ENCODE measurements around the gene MTIF3. TPM values are rescaled to one million over a fixed set of nuclear protein-coding genes. Genes with fewer than 3 reads are reported as not detected.

The MTIF3 gene, protein sequence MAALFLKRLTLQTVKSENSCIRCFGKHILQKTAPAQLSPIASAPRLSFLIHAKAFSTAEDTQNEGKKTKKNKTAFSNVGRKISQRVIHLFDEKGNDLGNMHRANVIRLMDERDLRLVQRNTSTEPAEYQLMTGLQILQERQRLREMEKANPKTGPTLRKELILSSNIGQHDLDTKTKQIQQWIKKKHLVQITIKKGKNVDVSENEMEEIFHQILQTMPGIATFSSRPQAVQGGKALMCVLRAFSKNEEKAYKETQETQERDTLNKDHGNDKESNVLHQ
- 38.6 TPM for total RNA-seq
- long read RNA-seq, transcript MTIF3-202 (5 exons, 1,005 nt): major isoform, 8 of 17 reads
- long read RNA-seq, partial matches to known transcripts: 0 of 17 reads
- long read RNA-seq, other reads (novel, unspliced or antisense): 8 of 17 reads

DNA sequence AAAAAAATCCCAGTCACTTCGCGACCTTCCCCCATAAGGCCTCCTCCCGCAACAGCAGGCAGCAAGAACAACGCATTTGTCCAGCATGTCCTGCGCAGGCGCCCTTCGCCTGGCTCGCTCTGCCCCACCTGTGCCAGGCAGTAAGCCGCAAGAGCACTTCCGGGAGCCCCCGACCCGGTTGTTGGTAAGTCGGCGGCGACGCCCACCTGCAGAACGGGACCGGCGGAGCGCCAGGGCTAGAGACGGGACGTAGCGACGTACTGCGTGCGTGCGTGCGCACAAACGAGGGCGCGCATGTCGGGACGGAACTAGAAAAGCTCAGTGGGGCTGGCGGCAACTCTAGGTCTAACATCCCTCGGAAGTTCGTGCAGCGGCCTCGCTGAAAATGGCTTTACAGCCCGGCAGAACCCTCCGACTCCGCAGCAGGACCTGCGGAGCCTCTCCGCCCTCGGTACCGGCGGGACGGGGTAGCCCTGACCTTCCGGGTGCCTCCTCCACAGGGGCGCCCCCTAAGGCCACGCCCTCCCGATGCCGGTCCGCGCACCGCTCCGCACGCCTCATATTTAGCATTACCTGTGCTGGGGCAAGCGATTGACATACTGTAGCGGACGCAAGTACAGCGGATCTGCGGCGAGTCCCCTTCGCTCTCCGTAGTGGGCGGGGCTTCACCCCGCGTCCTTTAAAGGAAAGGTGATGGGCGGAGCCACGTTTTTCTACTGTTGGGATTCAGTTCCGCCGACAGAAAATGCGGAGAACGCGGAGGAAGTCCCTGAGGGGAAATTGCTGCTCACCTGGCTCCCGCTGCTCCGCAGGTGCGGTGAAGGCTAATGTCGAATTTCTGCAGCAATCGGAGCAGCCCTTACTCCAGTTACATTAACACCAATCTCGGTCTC lies at the start of gene MTIF3:
TSS of gene MTIF3 (minus strand) at position 629 of the 893 bp plus-strand sequence. CDS start 10,116 bp downstream, outside the sequence.
- Histone ChIP-seq H3K4me3 (peak within 1 kb of the TSS; percentile 84), H3K36me3 (no peaks in the 10 kb centered on the region), H3K27ac (peak within 1 kb of the TSS; percentile 97), H3K27me3 (no peaks in the 10 kb centered on the region), H3K9me3 (no peaks in the 10 kb centered on the region), H3K4me1 (peaks cover 25% of the 10 kb centered on the region)
- peak; percentile 98 for DNase-seq
- intact Hi-C loops (cut with DNase I): no loop called here
- ATAC-seq: peak; percentile 96
- TF ChIP-seq, protein P1, sequence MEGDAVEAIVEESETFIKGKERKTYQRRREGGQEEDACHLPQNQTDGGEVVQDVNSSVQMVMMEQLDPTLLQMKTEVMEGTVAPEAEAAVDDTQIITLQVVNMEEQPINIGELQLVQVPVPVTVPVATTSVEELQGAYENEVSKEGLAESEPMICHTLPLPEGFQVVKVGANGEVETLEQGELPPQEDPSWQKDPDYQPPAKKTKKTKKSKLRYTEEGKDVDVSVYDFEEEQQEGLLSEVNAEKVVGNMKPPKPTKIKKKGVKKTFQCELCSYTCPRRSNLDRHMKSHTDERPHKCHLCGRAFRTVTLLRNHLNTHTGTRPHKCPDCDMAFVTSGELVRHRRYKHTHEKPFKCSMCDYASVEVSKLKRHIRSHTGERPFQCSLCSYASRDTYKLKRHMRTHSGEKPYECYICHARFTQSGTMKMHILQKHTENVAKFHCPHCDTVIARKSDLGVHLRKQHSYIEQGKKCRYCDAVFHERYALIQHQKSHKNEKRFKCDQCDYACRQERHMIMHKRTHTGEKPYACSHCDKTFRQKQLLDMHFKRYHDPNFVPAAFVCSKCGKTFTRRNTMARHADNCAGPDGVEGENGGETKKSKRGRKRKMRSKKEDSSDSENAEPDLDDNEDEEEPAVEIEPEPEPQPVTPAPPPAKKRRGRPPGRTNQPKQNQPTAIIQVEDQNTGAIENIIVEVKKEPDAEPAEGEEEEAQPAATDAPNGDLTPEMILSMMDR (IDR thresholded peaks at IDR 0.05): no peak

DNA sequence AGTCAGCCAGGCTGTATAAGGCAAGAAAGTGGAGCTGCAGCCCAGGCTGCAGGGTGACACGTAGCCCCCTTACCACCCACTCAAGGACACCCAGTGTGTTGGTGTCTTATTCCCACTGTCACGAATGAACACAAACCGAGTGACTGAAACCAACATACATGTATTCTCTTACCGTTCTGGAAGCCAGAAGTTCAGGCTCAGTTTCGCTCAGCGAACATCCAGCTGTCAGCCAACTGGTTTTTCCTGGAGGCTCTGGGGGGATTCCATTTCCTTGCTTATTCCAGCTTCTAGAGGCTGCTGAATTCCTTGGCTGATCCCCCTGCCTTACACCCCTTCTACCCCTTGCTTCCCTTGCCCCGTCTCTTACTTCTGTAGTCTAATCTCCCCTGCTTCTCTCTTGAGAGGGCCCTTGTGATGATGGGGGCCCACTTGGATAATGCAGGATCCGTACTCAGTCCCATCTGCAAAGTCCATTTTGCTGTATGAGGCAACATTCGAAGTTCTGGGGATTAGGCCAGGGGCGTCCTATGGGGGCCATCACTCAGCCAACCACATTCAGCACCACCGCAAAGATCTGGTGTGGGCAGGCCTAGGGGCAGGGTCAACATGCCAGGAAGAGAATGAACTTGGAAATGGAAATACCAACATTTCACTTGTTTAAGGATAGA lies 47.3 kb upstream of the MTIF3 start:
- Histone ChIP-seq H3K9me3 (no peaks in the 10 kb centered on the region), H3K27ac (no peak overlapping the region), H3K4me3 (no peak overlapping the region), H3K27me3 (no peaks in the 10 kb centered on the region), H3K36me3 (no peaks in the 10 kb centered on the region), H3K4me1 (no peaks in the 10 kb centered on the region)
- DNase-seq: no peak
- no peak for ATAC-seq
- TF ChIP-seq, protein P1 (IDR thresholded peaks at IDR 0.05): no peak
- intact Hi-C loops (cut with DNase I): no loop called here

DNA sequence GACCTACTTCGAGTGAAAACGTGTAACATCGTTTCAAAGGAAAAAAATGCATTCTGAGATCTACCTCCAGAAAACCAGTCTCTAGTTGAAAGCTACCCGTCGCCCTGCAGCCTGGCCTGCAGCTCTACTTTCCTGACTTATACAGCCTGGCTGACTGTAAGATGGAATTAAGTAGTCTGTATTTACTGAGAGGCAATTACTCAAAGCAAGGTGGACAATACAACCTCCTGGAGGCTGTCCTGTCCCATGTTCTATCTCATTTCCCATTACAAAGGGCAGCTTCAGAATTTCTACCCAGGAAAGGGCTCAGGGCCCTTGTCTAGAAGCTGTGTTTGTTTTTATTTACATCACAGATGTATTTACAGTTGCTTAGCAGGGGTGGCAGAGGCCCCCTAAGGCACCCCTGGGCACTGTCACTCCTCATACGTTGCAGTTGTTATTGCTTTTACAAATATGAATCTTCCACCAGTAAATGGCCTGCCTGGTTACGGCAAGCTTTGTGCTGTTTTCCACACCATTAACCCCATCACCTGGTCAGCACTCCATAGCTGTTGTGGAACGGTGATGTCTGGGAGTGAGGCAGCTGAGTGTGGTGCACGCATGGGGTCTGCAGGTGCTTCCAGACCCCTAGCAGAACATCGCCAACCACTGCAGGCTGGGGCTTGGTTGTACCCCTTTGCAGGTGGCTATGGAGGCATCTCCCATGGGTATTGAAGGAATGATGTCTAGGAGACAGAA lies 46.3 kb upstream of the MTIF3 start:
- no peak for ATAC-seq
- no peak overlapping the region for H3K4me3 ChIP-seq
- no peaks in the 10 kb centered on the region for H3K36me3 ChIP-seq
- no peaks in the 10 kb centered on the region for H3K27me3 ChIP-seq
- no peak overlapping the region for H3K27ac ChIP-seq
- intact Hi-C loops (cut with DNase I): no loop called here
- no peak for DNase-seq
- TF ChIP-seq, protein P1 (IDR thresholded peaks at IDR 0.05): no peak
- no peaks in the 10 kb centered on the region for H3K4me1 ChIP-seq
- no peaks in the 10 kb centered on the region for H3K9me3 ChIP-seq

DNA sequence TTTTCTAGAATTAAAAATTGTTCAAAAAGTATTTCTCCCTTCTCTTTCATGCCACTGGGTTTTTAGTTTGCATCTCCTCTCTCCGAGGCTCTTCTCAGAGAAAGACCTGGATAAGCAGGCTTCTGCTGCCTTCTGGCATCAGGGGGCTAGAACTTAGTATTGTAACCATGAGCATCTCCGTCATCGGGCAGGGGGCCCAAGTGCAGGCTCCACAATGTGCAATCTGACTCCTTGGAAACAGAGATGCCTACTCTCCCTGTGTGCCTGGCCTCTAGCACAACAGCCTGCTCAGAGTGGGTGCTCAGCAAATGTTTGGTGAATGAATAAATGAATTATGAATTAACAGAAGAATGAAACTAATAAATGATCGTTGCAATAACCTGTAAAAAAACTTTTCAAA lies 45.6 kb upstream of the MTIF3 start:
- no peaks in the 10 kb centered on the region for H3K27me3 ChIP-seq
- no peak for ATAC-seq
- DNase-seq: no peak
- no peak overlapping the region for H3K4me3 ChIP-seq
- no peaks in the 10 kb centered on the region for H3K9me3 ChIP-seq
- intact Hi-C loops (cut with DNase I): no loop called here
- no peaks in the 10 kb centered on the region for H3K36me3 ChIP-seq
- no peak overlapping the region for H3K27ac ChIP-seq
- TF ChIP-seq, protein P1 (IDR thresholded peaks at IDR 0.05): no peak
- H3K4me1 ChIP-seq: no peaks in the 10 kb centered on the region

GRCh38 chr13:27495551-27495950 lies 45.2 kb upstream of the MTIF3 start:
- no peaks in the 10 kb centered on the region for H3K4me1 ChIP-seq
- H3K36me3 ChIP-seq: no peaks in the 10 kb centered on the region
- no peaks in the 10 kb centered on the region for H3K27me3 ChIP-seq
- TF ChIP-seq, protein P1 (IDR thresholded peaks at IDR 0.05): no peak
- no peak overlapping the region for H3K27ac ChIP-seq
- DNase-seq (no peak), ATAC-seq (no peak)
- intact Hi-C loops (cut with DNase I): no loop called here
- H3K4me3 ChIP-seq: no peak overlapping the region
- no peaks in the 10 kb centered on the region for H3K9me3 ChIP-seq
